GM18867 (cell line): ENCODE data around the gene SURF6.

Experiments
- ATAC-seq: cut with Tn5 transposase; IDR thresholded peaks from one replicate; pipeline ENCODE4 v1.9.1; 2021; ENCODE audit warnings: mild to moderate bottlenecking, moderate library complexity; ENCODE audit not compliant: unreplicated experiment

SURF6 gene

DNA sequence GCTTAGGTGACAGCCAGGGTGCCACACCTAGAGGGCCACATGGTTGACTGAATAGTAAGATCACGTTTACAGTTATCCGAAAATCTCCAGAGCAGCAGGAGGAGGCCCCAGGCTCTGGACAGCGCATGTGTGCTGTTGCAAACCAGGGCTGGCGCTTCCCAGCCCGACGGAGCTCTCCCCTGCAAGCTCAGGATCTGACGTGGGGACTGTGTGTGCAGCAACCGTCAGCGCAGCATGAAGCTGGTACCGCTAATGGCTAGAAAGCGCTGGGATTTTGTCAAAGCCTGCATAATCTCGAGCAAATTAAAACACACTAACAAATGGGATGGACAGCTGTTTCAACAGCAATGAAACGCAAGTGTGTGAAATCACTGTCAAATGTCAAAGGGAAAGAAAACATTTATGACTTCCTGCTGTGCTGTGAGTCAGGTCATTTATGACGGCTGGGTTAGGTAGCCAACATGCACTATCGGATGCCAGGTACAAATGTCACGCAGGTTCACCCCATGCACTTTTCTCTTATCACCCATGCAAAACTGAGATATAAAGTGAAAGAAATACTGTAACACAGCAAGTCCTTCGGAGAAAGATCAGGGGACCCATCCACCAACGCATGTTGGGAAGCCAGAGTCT lies 32.4 kb upstream of the SURF6 start:
- ATAC-seq: no peak

DNA sequence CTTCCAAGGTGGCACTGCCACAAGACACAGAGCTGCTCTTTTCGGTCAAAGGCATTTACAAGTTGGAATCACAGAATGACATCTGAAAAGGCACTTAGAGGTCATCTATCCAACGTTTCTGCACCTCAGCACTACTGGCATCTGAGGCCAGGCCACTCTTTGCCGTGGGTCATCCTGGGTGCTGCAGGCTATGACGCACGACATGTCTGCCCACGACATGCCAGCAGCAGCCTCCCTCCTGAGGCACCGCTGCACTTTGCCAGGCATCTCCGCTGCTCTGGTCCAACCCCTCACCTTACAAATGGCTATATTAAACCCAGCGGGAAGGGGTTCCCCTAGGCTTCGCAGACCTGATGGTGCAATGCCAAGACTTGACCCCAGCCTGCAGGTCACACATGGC lies 31.8 kb upstream of the SURF6 start:
- ATAC-seq: no peak

DNA sequence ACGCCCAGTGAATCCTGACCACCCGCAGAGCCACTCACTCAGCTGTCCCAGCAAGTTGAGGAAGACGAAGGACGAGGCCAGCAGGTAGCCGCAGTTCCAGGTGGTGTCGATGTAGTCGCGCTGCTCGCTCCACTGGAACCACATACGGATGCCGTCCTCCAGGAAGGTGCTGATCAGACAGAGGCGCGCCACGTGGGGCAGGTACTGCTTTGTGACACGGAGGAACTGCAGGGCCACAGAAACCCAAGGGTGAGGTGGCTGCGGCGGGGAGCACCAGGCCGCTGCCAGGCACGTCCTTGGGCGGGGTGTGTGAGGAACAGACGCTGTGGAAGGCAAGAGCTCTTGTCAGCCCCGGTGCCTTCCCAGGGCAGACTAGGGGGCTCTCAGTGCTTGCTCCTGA lies 31.2 kb upstream of the SURF6 start:
- ATAC-seq: no peak

DNA sequence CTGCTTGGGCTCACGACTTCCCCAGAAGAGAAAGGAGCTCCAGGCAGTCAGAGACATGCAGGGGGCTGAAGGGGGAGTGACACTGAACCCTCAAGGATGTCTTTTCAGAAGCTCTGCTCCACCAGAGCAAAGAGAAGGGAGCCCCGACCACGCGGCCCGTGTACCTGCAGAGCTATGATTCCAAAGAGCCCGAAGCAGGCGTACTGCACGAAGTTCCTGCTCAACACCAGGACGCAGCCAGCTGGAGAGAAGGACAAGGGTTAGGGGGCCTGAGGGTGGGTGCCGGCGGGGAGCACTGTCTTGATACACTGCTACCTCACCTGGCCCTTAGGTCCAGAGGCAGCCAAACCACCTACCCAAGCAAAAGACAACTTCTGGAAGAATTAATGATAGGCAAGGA lies 30.4 kb upstream of the SURF6 start:
- ATAC-seq: no peak

DNA sequence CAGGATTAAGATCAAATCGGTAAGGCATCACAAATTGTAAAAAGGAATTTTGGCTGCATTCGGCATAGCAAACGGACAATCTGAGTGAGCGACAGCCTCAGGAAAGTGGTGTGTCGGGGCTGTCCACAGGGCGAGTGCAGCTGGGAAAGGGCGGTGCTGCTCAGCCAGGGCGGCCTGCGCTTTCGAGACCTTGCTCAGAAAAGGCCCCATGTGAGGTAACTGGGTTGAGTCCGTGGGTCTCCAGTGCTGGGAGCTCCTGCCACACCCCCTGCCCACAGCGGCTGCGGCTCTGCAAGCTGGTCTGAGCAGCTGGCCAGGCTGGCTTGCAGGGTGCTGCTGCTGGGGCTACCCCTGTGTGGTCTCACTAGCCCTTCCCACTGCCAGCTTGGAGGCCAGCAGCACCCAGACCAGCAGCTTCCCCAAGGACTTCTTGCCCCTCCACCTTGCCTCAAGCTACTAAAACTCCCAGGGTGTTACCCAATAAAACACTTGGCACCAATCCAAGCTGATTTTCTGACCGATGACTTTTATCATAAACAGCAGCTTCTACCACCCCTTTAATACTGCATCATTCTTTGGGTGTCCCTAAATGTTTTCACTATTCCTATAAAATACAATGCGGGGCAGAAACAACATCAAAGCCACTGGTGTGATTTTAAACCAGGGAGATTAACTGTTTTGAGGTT lies 26.5 kb upstream of the SURF6 start:
- ATAC-seq: no peak

DNA sequence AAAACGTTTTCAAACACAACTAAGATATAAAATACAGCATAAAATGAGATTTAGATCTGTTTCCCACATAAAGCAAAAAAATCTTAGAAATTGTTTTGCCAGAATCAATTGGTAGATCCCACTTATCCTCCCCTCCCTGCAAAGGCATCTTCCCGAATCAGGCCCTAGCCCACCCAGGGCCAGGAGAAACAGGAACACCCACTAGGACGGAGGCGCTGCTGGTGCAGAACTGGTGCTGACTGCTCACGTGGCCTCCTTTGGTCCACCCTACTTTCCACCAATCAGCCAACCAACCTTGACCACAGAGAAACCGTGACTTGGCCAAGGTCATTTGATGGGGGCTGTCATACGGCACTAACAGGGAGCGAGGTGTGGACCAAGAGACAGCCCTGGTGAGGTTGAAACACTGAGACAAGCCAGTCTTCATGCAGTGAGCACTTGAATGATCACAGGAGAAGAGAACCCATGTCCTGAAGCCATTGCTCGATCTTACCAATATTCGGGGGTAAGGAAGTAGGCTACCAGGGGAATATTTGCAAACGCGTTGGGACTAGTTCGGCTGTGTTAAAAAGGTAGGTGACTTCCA lies 25.6 kb upstream of the SURF6 start:
- no peak for ATAC-seq

DNA sequence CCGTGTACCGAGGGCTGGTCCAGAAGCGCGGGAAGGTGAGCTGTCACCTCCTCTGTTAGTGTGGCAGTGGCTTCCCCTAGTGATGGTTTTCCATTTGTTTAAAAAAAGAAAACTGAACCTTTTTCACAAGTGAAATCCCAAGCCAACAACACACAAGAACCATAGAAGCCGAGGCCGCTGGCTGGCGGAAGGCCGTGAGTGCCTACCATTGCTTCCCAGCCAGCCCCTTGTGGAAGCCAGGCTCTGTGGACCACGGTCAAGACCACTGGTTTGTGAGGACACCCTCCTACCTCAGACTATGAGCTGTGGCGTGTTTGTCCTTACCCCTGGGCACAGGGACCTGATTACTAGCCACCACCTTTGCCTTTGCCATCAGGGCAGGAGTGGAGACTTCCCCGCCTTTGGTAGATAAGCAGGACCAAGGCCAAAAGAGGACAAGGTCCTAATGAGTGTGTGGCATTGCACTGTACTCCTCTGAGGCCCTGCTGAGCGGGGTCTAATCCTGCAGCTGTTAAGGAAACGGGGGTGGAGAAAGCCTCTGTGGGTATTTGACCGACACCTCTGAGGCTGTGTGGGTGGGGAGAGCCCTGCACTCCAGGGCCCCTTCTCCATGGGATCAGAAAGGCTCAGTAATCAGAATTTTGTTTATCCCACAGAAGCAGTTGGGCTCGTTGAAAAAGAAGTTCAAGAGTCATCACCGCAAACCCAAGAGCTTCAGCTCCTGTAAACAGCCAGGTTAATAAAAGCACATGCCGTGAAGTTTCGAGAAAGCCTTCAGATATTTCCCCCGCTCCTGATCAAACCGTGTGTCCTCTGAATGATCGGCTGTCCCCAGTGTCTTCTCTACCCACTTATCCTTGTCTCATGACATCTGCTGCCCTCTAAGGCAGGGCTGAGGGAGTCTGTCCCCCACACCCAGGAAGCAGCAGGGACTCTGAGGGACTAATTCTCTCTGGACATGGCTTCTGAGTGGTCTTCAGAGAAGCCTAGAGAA lies 24.7 kb upstream of the SURF6 start:
- no peak for ATAC-seq

DNA sequence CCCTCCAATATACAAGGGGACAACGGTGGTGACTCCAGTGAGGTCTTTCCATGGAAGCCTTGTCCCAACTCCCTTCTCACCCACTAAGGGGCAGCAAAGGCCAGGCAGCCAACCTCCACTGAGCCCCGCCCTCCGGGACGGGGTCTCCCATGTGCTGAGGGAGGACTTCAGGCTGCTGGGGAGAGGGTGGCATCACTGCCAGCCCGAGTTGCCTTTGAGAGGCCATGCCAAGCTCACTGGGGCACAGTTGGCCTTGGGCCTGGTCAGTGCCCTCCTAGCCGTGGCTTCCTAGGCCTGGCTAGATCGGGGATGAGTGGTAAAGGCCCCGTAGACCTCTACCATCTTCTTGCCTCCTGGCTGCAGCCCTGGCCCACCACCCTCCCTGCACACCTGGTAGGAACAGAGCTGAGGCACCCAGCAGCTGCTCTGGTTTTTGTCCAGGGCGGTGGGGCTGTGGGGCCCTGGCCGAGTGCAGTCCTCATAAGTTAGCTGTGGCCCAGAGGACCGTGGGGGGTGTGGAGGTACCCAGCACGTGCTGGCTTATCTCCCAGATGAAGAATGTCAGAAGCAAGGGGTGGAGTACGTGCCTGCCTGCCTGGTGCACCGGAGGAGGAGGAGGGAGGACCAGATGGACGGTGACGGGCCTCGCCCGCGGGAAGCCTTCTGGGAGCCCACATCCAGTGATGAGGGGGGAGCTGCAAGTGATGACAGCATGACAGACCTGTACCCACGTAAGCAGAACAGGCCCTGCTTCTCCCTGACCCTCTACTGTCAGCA lies 23.6 kb upstream of the SURF6 start:
- ATAC-seq: no peak

DNA sequence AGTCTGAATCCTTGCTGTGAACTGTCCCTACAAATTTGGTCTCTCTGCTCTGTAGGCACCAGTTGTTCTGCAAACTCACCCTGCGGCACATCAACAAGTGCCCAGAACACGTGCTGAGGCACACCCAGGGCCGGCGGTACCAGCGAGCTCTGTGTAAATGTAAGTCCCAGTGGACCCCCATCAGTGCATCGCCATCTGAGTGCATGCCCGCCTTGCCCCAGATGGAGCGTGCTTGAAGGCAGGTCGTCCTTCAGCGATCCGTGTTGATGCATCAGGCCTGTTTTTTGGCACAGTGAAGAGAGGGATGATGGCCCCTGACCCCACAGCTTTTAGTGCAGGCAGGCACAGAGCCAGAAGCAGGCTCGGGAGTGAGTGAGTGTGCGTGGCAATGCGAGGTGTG lies 21.7 kb upstream of the SURF6 start:
- ATAC-seq: no peak

DNA sequence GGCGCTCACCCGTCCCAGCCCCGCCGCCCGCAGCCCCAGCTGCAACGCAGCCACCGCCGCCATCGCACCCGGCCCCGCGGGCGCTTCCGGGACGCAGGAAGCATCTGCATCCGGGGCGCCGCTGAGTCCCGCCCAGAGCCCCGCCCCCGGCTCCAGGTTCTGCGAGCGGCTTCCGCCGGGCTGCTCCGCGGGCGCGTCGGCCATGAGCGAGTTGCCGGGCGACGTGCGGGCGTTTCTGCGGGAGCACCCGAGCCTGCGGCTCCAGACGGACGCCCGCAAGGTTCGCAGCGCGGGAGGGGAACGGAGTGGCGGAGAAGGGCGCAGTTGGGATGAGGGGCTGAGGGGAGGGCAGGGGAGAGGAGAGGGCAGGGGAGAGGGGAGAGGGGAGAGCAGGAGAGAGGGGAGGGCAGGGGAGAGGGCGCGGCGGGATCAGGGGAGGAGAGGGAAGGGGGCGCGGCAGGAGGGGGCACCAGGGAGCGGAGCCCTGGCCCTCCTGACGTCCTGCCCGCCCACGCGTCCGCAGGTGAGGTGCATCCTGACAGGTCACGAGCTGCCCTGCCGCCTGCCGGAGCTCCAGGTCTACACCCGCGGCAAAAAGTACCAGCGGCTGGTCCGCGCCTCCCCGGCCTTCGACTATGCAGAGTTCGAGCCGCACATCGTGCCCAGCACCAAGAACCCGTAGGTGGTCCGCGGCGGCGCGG lies 20.6 kb upstream of the SURF6 start, which contains the start of the genes SURF1 and SURF2:
Gene SURF1 (minus strand): TSS at position 97 of the 701 bp plus-strand sequence. CDS start 34 bp downstream, at position 63.
Gene SURF2 (plus strand): TSS at position 160 of the 701 bp plus-strand sequence. CDS start 43 bp downstream, at position 203.
- ATAC-seq: peak; percentile 62

DNA sequence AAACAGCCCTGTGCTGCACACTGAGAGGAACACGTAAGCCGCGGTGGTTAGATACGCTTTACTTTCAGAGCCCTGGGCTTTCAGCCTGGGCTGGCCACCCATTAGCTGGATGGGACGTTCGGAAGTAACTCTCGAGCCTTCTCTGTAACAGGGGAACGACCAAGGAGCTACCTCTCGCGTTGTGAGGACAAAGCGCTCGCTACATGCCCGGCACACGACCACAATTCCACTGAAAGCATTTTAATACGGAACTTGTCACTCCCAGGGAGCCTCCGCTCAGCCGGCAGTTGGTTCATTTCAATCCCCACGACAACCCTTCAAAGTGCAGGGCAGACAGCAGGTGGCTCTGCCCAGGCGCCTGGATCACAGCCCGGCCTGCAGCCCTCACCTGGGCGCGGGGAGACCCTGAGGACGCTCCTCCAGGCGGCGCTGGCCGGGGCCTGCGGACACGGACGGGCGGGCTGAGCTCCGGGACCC lies 19.9 kb upstream of the SURF6 start:
- ATAC-seq: peak; percentile 26

DNA sequence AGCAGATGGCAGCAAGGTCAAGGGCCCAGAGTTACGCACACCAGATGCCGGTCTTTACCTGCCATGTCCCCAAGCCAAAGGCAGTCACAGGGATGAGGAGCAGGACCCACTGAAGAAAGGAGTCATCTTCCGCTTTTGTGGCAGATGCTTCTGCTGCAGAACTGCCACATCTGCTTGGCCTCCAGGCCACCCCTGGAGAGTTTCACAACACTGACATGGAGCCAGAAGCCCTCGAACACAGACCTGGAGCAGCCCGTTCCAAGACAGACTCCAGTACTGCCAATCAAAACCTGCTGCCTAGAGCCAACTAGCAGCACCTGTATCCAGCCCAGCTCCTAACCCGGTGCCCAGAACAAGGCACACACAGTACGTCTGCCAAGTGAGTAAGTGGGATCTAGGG lies 18.8 kb upstream of the SURF6 start:
- no peak for ATAC-seq

DNA sequence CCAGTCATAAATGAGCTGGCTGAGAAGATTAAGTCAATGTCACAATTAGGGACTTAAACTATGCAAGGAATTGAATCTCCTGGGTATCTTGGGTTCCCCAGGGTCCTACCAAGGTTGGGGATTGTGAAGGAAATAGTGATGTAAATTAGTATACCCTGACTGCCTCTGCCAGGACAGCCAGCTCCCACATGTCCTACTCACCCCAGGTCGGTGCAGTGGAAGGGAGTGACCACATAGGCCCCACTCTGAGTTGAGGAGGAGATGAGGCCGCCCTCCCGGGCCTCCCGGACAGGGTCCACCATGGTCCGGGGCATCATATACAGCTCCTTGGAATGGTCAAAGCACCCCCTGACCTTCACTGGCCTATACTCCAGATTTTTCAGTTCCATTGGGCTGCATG lies 17.6 kb upstream of the SURF6 start:
- no peak for ATAC-seq

DNA sequence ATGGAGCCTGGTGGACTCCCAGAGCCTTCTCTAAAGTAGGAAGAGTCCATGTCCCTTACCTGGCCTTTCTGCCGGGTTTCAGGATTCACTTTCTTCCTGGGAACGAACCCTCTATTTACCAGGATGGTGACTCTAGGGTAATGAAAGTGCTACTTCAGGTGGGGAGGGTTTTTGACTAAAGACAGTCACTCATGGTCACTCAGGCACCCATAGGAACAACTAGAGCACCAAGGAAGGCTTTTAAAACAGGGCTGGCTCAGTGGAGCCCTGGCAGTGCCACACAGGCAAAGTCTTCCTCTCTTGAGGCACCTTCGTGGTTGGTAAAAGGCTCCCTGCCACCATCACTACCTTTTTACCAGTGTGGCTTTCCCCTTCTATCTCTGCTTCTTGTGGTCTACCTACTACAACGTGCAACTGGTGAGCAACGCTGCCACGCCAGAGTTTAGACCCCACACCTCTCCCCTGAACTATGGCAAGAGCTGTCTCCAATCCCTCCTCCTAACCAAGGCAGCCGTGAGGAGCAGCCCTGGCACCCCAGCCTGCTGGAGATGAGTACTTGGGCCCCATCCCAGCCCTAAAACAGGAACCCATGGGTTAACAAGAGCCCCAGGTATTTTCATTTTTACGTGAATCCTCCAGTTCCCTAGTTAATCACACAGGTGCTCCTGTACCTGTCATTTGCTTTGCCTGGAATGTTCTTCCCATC lies 16.8 kb upstream of the SURF6 start:
- ATAC-seq: no peak

DNA sequence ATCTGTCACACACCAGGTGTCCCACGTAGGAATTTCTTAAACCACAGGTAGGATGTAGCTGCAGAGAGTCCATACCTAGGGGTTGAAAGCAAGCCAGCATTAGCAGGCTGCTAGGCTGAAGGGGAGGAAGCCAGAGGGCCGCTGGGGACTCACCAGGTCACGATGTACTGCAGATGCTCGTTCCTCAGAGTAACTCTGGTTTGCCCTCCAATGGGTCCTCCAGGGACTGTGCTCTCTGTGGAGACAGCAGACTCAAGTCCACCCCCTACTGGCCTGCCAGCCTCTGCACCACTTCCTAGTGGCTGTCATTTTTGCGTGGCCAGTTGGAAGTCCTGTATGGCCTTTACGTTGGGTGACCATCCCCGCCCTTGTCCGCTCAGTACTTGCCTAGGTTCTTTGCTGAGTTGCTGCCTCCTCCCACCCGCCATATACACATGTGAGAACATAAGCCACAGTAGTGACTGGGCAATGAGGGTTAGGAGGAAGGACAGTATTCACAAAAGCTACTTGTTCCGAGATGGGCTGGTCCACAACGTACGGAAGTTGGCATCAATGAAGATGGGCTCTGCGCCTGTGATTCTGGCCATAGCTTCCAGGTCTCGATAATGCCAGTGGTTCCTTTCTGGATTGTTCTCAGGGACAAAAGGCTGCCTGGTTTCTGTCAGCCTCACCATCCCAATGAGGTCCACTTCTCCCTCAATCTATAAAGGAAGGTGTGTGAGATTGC lies 16.1 kb upstream of the SURF6 start:
- no peak for ATAC-seq

DNA sequence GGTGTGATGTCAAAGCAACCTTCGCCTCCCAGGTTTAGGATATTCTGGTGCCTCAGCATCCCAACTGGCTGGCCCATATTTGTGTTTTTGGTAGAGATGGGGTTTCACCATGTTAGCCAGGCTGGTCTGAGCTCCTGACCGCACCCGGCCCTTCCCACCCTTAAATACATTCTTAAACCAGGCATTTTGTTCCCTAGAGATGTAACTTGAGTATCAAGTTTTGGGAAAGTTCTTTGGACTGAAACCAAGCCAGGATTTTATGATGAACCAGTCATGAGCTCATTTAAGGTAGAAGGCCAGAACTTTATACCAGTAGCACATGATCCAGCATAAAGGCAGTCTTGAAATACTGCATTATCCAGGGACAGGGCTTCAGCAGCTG lies 15.5 kb upstream of the SURF6 start:
- no peak for ATAC-seq

DNA sequence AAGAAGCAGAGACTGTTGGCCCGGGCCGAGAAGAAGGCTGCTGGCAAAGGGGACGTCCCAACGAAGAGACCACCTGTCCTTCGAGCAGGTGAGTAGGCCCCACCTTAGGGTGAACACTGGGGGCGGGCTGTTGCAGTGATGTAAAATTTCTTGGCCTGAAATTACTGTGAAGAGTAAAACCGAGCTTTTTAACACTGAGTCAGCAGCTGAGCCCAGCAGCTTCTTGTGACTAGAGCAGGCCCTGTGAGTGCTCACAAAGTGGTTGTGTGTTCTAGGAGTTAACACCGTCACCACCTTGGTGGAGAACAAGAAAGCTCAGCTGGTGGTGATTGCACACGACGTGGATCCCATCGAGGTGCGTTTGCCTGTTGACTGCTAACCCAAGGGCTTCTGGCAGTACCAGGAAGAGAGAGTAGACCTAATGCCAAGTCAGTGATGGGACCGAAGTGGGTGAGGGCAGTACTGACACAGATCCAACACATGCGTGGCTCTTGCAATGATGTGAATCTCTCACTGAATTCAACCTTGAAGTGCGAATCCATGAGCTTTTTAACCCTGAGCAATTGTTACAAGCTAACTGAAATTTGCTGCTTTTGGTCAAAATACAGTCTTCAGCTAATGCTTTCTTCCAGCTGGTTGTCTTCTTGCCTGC lies 14.1 kb upstream of the SURF6 start:
- no peak for ATAC-seq
